ENCODE measurements around the gene PCNX1. TPM values are rescaled to one million over a fixed set of nuclear protein-coding genes. Genes with fewer than 3 reads are reported as not detected.
"Not testable (repeated sequence)": the region's sequence is repeated elsewhere in the genome, so short reads cannot be mapped to it uniquely, and the experiment has no call there.

Gene PCNX1
- 28.9 and 38.2 TPM in 2 replicates for total RNA-seq

GRCh38 chr14:70907176-70907995 lies at the start of gene PCNX1:
PCNX1 (plus strand) TSS chr14:70907459; CDS start chr14:70907851, 392 bp downstream.
- peak; percentile 61 to 90 for DNase-seq (ENCODE audit: low read depth in 2 of 2)

DNA sequence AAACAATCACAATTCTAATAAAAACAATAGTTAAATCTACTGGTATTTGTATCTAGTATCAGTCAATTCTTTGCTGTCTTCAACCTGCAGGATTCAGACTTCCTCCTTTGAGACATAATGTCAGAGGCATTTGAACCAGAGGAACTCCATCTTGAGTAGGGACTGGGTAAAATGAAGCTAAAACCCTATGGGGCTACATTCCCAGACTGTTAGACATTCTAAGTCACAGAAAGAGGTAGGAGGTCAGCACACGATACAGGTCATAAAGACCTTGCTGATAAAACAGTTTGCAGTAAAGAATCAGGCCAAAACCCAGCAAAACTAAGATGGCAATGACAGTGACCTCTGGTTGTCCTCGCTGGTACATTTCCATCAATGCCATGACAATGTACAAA lies 49.8 kb upstream of the PCNX1 start:
- DNase-seq (ENCODE audit: low read depth in 2 of 2) = no peak

DNA sequence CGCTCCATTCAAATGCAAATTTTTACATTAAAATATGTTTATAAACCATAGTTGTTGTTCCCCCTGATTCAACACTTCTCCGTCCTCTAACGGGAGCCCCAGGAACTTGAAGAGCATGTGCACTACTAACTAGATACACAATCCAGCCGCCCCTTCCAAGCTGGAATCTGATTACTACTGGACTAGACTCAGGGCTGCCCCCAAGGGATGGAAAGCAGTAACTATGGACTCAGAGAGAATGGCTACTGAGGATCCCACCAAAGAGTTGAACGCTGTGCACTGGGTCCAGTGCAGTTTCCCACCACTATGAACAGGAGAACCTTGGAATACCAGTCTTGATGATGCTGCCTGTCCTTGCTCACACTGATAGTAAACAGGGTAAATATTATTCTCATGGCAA lies 48.6 kb upstream of the PCNX1 start:
- DNase-seq (ENCODE audit: low read depth in 2 of 2) = no peak

- not testable (repeated sequence) for DNase-seq (ENCODE audit: low read depth in 2 of 2)
Observed at GRCh38 chr14:70866992-70867391, 40.3 kb upstream of the PCNX1 start.

DNA sequence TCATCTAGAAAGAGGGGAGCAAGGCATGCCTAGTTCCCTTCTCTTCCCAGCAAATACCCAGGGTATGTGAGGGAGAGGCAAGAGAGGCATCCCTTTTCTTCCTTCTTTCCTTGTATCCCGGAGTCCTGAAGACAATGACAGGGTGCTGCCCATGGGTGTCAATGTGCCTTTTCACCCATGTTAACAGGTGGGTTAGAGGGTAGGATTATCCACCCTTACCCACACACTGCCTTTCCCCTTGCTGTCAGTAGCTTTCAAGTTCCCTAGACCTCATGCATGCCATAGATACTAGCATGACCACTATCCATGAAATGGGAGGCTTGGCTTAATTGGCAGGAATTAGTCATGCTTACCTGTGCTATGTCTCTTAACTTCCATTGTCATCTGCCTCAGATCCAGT lies 36.3 kb upstream of the PCNX1 start:
- DNase-seq (ENCODE audit: low read depth in 2 of 2) = no peak

DNA sequence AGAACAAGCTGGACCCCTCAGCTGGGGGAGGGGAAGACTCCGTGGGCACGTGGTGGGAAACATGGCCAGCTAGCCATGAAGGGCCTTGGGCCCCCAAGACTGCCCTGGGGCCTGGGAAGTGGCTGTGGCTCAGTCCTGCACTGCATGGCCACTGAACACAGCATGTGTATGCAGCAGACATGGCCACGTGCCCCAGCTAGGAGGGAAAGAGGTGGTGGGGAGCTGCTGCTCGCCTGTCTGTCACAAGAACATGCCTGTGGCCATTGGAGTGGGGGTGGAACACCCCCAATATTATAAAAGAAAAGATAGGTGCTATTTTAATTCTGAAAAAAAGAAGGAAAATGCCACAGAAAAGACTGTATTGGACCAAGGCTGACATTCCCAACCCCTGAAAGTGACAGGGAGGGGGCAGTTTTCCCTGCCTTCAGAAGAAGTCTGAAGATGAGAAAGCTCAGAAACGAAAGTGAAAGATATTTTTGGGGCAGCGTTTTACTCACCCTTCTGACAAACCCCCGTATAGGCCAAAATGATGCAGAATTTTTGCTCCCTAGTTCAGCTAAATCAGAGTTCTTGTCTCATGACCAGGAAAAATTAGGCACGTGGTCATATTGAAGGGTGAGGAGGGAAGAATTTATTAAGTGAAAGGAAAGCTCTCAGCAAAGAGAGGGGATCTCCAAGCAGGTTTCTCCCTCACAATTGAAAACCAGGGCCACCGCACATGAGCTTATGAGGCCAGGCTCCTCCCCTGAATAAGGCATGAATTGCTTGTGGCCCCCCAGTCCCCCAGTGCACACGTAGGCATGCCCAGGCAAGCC lies 35.2 kb upstream of the PCNX1 start:
- no peak for DNase-seq (ENCODE audit: low read depth in 2 of 2)

DNA sequence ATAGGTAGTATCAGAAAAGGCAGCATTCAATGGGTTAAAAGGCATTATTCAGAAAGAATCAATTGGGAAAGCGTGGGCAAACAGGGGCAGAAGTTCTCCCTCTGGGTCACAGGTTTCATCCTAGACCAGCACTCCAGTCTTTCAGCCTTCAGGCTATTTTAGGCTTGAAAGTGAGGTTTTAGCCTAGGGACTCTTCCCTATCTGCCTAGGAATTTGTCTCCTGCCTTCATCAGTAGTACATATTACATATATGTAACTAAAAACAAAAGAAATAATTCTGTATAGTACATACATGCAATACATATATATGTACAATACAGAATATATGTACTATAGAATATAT lies 34.6 kb upstream of the PCNX1 start:
- DNase-seq (ENCODE audit: low read depth in 2 of 2) = no peak

- peak in 1 of 2 donors; percentile 5 for DNase-seq (ENCODE audit: low read depth in 2 of 2)
Observed at GRCh38 chr14:70873627-70874026, 33.6 kb upstream of the PCNX1 start.

DNA sequence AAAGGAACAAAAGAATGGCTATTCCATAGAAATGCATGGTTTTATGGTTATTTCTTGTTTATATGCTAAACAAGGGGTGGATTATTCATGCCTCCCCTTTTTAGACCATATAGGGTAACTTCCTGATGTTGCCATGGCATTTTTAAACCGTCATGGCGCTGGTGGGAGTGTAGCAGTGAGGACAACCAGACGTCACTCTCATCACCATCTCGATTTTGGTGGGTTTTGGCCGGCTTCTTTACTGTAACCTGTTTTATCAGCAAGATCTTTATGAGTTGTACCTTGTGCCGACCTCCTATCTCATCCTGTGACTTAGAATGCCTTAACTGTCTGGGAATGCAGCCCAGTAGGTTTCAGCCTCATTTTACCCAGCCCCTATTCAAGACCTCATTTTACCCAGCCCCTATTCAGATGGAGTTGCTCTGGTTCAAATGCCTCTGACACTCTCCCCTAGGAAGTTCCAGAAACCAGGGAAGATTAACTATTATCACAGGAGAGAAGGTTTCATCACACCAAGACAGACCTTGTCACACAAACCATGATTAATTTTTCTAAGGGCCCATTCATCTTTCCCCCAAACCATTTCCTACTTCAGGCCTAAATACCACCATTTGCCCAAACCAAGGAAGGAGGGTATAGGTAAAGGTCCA lies 31.3 kb upstream of the PCNX1 start:
- not testable (repeated sequence) for DNase-seq (ENCODE audit: low read depth in 2 of 2)

DNA sequence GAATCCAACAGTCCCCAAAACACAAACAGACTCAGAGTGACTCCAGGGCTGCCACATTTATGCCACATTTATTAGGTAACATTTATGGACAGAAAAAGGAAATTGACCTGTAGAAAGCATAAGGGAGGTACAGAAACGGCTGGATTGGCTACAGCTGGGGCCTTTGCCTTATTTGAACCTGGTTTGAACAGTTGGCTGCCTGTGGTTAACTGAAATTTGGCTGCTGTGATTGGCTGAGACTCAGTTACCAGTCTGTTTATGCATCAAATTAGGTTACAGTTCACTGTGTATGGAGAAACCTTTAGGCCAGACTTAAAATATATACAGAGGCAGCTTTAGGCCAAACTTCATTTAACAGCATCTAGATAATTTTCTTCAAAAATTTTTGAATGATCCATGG lies 27.8 kb upstream of the PCNX1 start:
- DNase-seq (ENCODE audit: low read depth in 2 of 2) = no peak

DNA sequence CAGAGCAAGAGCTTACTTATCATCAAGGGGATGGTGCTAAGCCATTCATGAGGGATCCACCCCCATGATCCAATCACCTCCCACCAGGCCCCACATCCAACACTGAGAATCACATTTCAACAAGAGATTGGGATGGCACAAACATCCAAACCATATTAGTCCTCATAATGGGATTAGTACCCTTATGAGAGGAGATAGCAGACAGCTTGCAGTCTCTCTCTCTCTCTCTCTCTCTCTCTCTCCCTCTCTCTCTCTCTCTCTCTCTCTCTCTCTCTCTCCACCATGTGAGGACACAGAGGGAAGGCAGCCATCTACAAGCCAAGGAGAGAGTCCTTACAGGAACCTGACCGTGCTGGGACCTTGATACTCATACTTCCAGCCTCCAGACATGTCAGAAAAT lies 26.4 kb upstream of the PCNX1 start:
- DNase-seq (ENCODE audit: low read depth in 2 of 2) = not testable (repeated sequence)

GRCh38 chr14:70881549-70882177 lies 25.6 kb upstream of the PCNX1 start:
- DNase-seq (ENCODE audit: low read depth in 2 of 2) = no peak

- peak in 1 of 2 donors; percentile 48 for DNase-seq (ENCODE audit: low read depth in 2 of 2)
Observed at GRCh38 chr14:70882776-70883492, 24.3 kb upstream of the PCNX1 start.

DNA sequence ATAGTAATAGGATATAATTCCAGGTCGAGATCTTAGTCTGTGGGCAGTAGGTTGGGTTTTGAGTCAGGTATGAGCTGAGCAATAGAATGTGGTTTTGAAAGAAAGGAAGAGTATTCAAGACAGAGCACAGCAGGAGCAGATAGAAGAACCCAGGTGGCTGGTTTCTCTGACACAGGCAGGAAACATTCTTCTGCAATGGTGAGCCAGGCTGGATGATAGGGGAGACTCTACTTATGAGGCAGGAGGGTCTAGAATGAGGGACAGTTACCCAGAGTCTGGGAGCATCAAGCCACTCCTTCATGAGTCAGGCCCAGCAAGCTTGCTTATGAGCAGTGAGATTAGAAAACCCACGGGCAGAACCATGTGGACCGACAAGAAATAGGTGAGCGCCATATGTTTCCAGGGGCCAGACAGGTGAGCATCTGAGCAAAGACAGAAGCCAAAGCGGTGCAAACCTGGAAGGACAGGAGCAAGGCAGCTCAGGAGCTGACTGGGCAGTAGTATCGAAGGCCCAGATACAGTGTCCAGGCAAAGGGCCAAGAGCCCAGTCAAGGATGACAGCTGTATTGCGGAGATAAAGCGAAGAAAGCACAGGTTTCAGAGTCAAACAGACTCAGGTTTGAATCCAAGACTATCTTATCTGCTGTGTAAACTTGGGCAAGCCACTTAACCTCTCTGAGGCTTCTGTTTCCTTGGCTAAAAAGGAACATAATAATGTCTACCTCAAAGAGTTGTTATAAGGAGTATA lies 22.5 kb upstream of the PCNX1 start:
- no peak for DNase-seq (ENCODE audit: low read depth in 2 of 2)

- DNase-seq (ENCODE audit: low read depth in 2 of 2) = no peak
Observed at GRCh38 chr14:70885343-70886022, 21.8 kb upstream of the PCNX1 start.

DNA sequence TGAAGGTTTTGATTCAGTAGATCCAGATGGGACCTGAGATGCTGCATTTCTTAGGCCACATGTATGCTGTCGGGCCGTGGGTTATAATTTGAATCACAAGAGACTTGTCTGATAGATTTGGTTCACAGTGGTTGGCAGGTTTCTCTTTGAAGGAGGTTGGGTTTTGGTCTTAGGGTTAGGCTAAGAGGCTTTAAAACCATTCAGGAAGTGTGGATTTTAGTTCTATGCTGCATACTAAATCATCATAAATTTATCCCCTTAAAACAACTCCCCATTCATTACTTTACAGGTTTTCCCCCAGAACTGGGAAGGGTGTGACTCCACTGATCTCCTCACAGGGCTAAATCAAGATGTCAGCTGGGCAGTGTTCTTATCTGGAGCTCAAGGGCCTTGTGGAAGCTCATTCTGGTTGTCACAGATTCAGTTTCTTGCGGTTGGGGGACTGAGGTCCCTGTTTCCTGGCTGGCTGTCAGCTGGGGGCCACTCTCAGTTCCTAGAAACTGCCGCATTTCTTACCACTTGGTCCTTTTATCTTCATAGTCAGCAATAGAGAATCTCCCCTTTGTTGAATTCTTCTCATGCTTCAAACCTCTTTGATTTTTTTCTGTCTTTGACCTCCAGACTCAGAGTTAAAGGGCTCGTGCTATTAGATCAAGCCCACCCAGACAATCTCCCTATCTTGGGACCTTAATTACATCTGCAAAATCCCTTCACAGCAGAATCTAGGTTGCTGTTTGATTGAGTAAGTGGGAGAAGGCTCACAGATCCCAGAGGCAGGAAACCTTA lies 20.6 kb upstream of the PCNX1 start:
- no peak for DNase-seq (ENCODE audit: low read depth in 2 of 2)

GRCh38 chr14:70887207-70887681 lies 20.0 kb upstream of the PCNX1 start:
- DNase-seq (ENCODE audit: low read depth in 2 of 2) = no peak

GRCh38 chr14:70887737-70888499 lies 19.3 kb upstream of the PCNX1 start:
- no peak for DNase-seq (ENCODE audit: low read depth in 2 of 2)

All from dermis microvascular lymphatic vessel endothelial cell (primary cell).